Stimulated activated CD8-positive, alpha-beta memory T cell treated with anti-CD3 and anti-CD28 coated beads, Interleukin-15, amount 100 ng/mL, for 1 hour (primary cell): ENCODE results near the gene GRID2.

ENCODE experiments used
- DNase-seq: peaks from one replicate; pipeline ENCODE4 v3.0.0-alpha.2; 2020; ENCODE audit warnings: low read depth

GRID2 gene

DNA sequence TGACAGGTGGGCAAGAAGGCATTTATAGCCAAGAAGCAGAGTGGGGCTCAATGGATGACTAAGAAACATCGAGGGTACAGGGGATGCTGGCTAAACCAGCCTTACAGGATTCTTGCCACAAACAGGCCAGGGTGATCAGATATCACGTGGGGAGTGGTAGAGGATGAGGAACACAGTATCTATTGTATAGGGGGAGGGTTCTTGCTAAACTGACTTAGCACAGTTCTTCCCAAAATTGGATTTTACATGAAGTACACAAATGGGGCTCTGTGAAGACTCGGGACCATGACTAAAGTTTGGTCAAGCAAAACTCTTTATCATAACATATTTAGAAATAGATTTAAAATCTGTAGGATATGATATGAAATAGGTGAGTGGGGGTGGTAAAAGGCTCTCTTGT lies 1380.8 kb downstream of the GRID2 start:
- DNase-seq, result no peak

DNA sequence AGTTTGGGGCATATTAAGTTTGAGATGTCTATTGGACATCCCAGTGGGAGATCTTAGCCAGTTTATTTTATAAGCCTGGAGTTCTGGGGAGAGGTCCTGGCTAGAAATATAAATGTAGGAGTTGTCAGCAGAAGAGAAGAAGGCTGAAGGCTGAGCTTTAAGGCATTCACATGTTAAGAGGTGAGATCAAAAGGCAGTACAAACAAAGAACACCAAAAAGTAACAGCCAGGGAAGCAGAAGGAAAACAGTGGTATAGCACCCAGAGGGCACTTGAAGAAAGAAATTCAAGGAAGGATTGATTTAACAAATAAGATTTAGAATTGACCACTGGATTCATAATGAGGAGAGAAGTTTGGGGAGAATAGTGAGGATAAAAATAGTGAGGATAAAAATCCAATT lies 1383.5 kb downstream of the GRID2 start:
- DNase-seq, result no peak

DNA sequence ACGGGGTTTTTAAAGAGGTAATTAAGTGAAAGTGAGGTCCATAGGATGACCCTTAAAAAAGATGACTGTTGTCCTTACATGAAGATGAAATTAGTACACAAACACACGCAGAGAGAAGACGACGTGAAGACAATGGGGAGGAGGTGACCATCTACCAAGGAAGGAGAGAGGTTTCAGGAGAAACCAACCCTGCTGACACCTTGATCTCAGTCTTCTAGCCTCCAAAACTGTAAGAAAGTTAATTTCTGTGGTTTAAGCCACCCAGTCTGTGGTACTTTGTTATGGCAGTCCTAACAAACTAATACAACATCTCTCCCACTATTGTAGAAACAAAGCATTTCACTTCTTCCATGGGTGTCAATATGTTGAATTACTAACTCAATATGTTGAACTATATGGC lies 1385.2 kb downstream of the GRID2 start:
- no peak for DNase-seq

DNA sequence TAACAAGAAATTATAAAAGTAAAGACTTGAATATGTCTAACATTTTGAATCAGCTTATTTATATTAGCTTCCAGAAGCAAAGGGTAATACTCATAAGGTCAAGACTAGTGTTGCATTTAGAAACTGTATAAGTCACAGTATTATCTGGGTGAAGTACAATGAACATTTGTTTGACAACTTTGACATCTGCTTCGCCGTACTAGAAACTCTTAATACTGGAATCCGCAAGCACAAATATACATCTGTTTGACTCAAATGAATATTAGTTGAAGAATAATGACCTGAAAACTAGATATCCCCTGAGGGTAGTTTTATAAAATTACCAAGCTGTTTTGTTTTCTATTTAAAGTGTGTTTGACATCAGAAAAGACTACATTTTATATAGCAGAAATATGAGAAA lies 1389.4 kb downstream of the GRID2 start:
- no peak for DNase-seq

DNA sequence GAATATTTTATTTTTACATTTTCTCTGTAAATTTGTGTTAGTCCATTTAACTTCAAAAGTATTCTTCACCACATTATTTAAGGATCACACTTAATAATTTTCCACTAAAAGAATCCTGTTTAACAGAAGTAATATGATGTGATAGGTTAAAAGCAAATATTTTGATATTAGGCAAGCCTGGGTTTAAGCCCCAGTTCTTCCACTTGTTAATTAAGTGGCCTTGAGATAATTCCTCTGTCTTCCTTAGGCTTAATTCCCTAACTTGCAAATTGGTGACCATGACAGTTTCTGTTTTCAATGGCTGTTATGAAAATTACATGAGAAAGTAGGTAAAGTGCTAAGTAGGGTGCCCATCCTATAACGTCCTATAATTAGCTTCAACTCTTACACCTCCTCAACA lies 1394.9 kb downstream of the GRID2 start:
- no peak for DNase-seq

GRCh38 chr4:93700571-93700970 lies 1396.8 kb downstream of the GRID2 start:
- no peak for DNase-seq

- DNase-seq, result no peak
Observed at GRCh38 chr4:93710101-93710846, 1406.5 kb downstream of the GRID2 start.

DNA sequence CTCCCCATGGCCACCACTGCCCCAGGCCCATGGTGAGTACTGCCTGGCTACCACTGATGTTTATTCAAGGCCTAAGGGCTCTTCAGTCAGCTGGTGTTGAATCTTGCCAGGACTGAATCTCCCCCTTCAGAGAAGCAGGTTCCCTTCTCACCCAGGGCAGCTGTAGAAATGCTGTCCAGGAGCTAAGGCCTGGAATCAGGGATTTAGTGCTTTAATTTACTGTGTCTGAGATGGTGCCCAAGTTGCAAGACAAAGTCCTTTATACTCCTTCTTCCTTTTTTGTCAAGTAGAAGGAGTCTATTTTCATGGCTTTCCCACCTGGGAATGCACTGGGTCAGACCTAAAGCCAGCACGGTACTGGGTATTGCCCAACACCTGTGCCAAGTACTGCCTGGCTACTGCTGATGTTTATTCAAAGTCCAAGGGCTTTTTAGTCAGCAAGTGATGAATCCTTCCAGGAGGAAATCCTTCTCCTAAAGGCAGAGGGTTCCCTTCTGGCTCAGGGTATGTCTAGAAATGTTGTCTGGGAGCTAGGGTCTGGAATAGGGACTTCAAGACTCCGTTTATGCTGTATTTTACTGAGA lies 1407.2 kb downstream of the GRID2 start:
- no peak for DNase-seq

GRCh38 chr4:93718233-93718632 lies 1414.5 kb downstream of the GRID2 start:
- no peak for DNase-seq

GRCh38 chr4:93719552-93719951 lies 1415.8 kb downstream of the GRID2 start:
- no peak for DNase-seq

GRCh38 chr4:93722446-93722845 lies 1418.7 kb downstream of the GRID2 start:
- no peak for DNase-seq

DNA sequence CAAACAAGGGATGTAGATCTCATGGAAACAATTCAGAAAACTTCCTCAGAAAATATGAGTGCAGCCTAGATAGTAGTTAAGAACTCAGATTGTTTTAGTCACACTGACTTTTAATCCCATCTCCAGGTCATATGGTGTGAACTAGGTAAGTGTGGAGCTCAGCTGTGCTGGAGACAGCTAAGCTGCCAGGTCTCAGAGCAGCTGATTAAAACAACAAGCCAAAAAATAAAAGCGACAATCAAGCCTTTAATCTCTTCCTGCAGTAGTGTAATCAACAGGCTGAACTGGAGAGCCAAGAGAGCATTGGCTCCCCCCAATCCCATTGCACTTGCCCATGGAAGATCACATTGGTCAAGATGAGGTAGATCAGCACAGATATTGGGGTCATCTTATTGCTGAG lies 1426.5 kb downstream of the GRID2 start:
- no peak for DNase-seq

DNA sequence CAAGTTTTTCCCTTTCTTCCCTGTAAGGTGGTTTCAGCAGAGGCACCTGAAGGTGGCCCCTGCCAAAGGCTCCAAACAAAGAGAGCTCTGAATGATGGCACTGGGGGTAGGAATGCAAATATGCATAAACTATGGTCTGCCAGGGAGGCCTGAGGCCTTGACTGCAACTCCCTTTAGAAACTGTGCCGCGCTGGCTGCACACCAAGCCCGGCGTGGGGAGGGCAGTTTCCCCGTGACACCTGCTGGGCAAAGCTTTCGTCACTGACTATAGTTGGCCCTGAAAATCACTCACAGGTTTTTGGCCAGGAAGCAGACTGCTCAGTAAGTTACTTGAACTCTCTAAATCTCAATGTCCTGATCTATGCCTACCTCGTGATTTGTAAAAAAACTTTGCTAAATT lies 1427.0 kb downstream of the GRID2 start:
- DNase-seq, result no peak

GRCh38 chr4:93731456-93731855 lies 1427.7 kb downstream of the GRID2 start:
- DNase-seq, result no peak

DNA sequence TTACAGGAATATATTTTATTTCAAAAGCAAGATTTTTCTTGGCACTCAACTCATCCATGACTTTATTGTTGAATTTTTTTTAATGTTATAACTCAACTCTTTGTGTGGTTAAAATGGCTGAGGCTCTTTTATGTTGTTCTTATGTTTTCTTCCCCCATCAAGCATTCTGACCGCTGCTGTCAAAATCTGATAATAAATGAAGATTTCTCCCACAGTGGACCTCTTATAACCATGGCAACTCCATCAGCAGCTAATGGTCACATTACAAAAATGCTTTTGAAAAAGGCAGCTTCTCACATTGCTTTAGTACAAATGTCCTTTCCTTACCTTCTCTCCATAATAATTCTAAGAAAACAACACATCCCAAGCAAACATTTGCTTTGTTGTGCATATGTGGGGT lies 1428.7 kb downstream of the GRID2 start:
- DNase-seq, result no peak

DNA sequence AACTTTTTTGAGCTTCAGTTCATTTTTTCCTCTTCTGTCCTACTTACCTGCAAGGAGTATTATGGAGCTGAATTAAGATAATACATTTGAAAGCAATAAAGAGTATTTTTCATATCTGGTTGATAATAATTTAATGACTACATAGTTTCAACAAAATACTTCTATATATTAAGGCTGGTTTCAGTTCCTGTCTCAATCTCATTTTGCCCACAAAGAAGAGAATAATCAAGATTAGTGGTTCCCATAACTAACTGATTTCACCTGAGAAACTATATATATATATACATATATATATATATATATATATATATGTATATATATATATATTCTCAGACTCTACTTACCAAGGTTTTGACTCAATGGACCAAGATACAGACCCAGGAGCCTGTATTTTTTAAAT lies 1437.1 kb downstream of the GRID2 start:
- DNase-seq, result no peak

DNA sequence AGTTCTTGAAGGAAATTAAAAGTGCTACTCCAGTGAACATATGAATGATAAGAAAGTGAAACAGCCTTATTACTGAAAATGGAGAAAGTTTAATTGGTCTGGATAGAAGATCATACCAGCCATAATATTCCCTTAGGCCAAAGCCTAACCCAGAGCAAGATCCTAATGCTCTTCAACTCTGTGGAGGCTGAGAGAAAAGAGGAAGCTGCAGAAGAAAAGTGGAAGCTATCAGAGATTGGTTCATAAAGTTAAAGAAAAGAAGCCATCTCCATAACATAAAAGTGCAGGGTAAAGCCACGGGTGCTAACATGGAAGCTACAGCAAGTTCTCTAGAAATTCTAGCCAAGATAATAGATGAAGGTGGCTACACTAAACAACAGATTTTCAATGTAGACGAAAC lies 1439.3 kb downstream of the GRID2 start:
- no peak for DNase-seq

DNA sequence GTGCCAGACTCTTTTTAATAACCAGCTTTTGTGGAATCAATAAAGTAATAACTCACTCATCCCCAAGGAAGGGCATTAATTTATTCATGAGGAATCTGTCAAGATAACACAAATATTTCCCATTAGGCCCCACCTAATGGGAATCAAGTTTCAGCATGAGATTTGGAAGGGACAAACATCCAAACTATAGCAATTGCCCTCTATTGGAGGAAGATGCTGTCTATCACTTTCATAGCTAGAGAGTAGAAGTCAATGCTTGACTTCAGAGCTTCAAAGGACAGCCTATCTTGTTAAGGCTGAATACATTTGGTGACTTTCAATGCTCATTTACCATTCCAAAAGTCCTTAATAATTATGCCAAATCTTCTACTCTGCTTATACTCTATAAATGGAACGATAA lies 1439.9 kb downstream of the GRID2 start:
- no peak for DNase-seq

DNA sequence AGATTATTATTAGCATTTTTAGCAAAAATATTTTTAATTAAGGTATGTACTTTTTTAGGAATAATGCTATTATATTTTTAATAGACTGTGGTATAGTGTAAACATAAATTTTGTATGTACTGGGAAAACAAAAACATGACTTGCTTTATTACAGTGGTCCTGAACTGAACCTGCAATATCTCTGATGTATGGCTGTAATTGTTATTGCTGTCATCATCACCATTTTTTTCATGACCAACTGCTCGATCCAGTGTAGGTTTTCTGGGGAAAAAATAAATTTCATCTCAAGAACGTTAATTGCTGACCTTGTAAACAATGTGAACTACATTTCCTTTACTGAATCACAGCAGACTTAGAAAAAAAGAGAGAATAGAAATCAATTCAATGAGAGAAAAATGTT lies 1441.2 kb downstream of the GRID2 start:
- no peak for DNase-seq

DNA sequence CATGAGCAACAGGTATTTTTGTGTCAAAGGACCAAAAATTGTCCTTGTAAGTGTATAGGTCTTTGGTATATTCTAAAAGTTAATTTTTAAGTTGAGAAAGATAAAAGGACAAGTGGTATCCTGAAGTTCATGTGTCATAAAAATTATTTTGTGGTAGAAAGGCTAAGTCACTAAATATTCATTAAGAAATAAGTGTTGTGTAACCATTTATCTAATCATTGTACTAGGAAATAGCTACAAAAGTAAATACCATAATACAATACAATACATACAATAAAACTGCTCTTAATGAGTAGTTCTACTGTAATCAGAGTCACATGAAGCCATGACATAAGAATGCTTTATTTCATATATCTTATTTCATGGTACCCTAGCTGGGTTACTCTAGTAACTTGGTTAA lies 1442.3 kb downstream of the GRID2 start:
- no peak for DNase-seq

GRCh38 chr4:93747220-93747619 lies 1443.5 kb downstream of the GRID2 start:
- no peak for DNase-seq

- no peak for DNase-seq
Observed at GRCh38 chr4:93748373-93749291, 1444.9 kb downstream of the GRID2 start.

DNA sequence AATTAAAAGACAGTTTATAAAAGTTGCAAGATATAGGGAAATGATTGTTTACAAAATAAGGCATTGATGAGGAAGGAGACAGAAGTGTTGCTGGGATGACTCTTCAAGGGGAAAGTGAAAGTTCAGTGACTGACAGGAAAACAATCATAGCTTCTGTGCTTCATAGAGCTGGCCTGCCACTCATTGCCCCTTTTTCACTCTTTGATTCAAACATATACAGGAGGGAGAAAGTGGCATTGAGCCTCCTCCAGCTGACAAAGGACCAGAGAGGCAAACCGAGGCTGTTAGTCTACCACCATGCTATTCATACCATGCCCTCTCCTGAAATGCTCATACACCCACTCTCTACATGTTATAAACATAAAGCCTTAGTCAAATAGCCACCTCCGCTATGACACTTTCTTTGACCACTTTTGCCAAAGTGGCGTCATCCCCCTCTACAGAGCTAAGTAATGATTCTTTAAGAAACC lies 1445.6 kb downstream of the GRID2 start:
- DNase-seq, result no peak
